ENCODE measurements around the gene CDKN1B.

GRCh38 chr12:12722435-12723148, 5.4 kb downstream of the CDKN1B start:
- TF ChIP-seq POLR2AphosphoS5 (IDR thresholded peaks at IDR 0.05) = no peak
- TF ChIP-seq, protein P1, sequence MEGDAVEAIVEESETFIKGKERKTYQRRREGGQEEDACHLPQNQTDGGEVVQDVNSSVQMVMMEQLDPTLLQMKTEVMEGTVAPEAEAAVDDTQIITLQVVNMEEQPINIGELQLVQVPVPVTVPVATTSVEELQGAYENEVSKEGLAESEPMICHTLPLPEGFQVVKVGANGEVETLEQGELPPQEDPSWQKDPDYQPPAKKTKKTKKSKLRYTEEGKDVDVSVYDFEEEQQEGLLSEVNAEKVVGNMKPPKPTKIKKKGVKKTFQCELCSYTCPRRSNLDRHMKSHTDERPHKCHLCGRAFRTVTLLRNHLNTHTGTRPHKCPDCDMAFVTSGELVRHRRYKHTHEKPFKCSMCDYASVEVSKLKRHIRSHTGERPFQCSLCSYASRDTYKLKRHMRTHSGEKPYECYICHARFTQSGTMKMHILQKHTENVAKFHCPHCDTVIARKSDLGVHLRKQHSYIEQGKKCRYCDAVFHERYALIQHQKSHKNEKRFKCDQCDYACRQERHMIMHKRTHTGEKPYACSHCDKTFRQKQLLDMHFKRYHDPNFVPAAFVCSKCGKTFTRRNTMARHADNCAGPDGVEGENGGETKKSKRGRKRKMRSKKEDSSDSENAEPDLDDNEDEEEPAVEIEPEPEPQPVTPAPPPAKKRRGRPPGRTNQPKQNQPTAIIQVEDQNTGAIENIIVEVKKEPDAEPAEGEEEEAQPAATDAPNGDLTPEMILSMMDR (IDR thresholded peaks at IDR 0.05) = no peak
- TF ChIP-seq EP300 (IDR thresholded peaks at IDR 0.05) = no peak
- no peak for TF ChIP-seq POLR2A (IDR thresholded peaks at IDR 0.05)

All from suprapubic skin (tissue), 4 donors.